Spleen (tissue), 11 donors: Measurements from ENCODE around the gene EGFR. TPM values are rescaled to one million over a fixed set of nuclear protein-coding genes. Genes with fewer than 3 reads are reported as not detected.

Source experiments
- DNase-seq: peaks from one replicate; pipeline ENCODE4 v3.0.0-alpha.2; 2020
- H3K27ac ChIP-seq, 8 donors: fragments of 200-600 bp; sonication (generic) in 7 of 8; 1 replicate in 4 of 8; 2 replicates in 4 of 8; pipeline versions ENCODE4 v1.5.0 to v1.8.0; 2016 to 2021; ENCODE audit warnings: inconsistent platforms in 4 of 8, mild to moderate bottlenecking in 4 of 8, moderate library complexity in 1 of 8
- H3K27me3 ChIP-seq, 7 donors: fragments of 200-600 bp; sonication (generic) in 6 of 7; replicated peaks in 1 of 7; 1 replicate in 4 of 7; 2 replicates in 3 of 7; pipeline versions ENCODE4 v1.5.0 to v1.8.0; 2016 to 2021; ENCODE audit warnings: inconsistent platforms in 3 of 7, mild to moderate bottlenecking in 1 of 7
- H3K36me3 ChIP-seq, 6 donors: fragments of 200-600 bp; sonication (generic) in 5 of 6; 1 replicate in 4 of 6; 2 replicates in 2 of 6; pipeline versions ENCODE4 v1.5.0 to v1.8.0; 2016 to 2021; ENCODE audit warnings: inconsistent platforms in 2 of 6
- H3K4me1 ChIP-seq, 6 donors: fragments of 200-600 bp; sonication (generic) in 5 of 6; 1 replicate in 3 of 6; 2 replicates in 3 of 6; pipeline versions ENCODE4 v1.5.0 to v1.8.0; 2016 to 2021; ENCODE audit warnings: inconsistent platforms in 3 of 6
- H3K4me3 ChIP-seq, 8 donors: fragments of 200-600 bp; sonication (generic) in 7 of 8; 1 replicate in 4 of 8; 2 replicates in 4 of 8; pipeline versions ENCODE4 v1.5.0 to v1.8.0; 2016 to 2021; ENCODE audit warnings: inconsistent platforms in 4 of 8, mild to moderate bottlenecking in 4 of 8, moderate library complexity in 2 of 8
- H3K9me3 ChIP-seq, 8 donors: fragments of 200-600 bp; sonication (generic) in 7 of 8; 1 replicate in 4 of 8; 2 replicates in 4 of 8; pipeline versions ENCODE4 v1.5.0 to v1.8.0; 2016 to 2021; ENCODE audit warnings: inconsistent platforms in 4 of 8
- POLR2A ChIP-seq, 3 donors: fragments of 450-650 bp; IDR thresholded peaks; one replicate each; pipeline ENCODE4 v1.5.1; 2017; ENCODE audit warnings: antibody characterized with exemption in 3 of 3, mild to moderate bottlenecking in 1 of 3
- POLR2AphosphoS5 ChIP-seq, 3 donors: sonication (generic); formaldehyde crosslinking; IDR thresholded peaks; one replicate each; pipeline ENCODE4 v1.5.1; 2017; ENCODE audit warnings: antibody characterized with exemption in 3 of 3
- WGBS, 5 donors: extraction: QIAGEN DNeasy Blood & Tissue Kit in 3 of 5; methylation state at CpG; one replicate each; pipeline versions ENCODE4 v1.1.5 to v1.1.7; 2013 to 2018; 5-methylcytosine and 5-hydroxymethylcytosine counted together
- intact Hi-C: fragments of 100-400 bp; cut with DNase I; formaldehyde crosslinking; loops from one replicate; pipeline ENCODE4 v1.15.0; 2023; ENCODE audit warnings: low total_unique reads
- polyA plus RNA-seq, 3 donors: library from polyadenylated mRNA; stranded (reverse); fragments of 200-250 nt; gene quantifications; one replicate each; pipeline ENCODE4 v1.2.1, GENCODE V29; 2013
- total RNA-seq, 7 donors: library from RNA; depleted of rRNA in 3 of 7; stranded (reverse); fragments of >200 nt in 3 of 7; fragmentation: NEBNext Ultra II Directional in 4 of 7; extraction: Animal tissue kit (Norgen Biotek cat#: 25700) in 4 of 7; gene quantifications; one replicate each; pipeline versions ENCODE4 v1.1.0 to v1.2.1, GENCODE V29; 2016 to 2021
- TF ChIP-seq, protein P1 (sequence below), 11 experiments: fragments of 200-600 bp in 7 of 11; fragments of 450-650 bp in 4 of 11; sonication (generic) in 4 of 11; IDR thresholded peaks in 8 of 11; conservative IDR thresholded peaks in 3 of 11; 1 replicate in 7 of 11; 2 replicates in 4 of 11; pipeline versions ENCODE4 v1.4.0 to v1.8.0; 2016 to 2021; ENCODE audit warnings: antibody characterized with exemption in 11 of 11, inconsistent platforms in 4 of 11, mild to moderate bottlenecking in 1 of 11
- donor health status: healthy with polysubstance abuse.
- donor health status: DM: no; HTN: no; CAD: no; lungs with moderate emphysema.
- donor health status: DM: no; HTN: no; CAD: no.
- donor health status: Bipolar disorder and iron deficiency.
- donor health status: healthy.
- donor health status: DM: no; HTN: no; CAD: no.
- donor health status: DM: yes; HTN: yes; CAD: no.

EGFR gene
- total and polyA plus RNA-seq, 10 donors = 1.1 to 35.2 (median 24.5) TPM

DNA sequence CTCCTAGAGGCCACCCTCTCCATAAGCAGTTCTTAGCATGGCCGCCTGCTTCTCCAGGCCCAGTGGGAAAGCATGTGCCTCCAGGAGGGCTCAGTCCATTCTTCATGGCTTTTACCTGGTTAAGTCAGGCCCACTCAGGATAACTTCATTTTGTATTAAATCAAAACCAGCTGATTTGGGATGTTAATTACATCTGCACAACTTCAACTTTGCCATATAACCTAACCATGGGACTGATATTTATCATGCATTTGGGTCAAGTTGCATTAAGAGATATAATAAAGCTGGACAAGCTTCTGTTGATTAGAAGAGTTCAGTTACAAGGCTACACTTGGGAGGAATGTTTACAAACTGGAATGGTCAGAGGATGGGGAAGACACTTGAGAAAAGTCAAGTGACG is 65.5 kb downstream of the EGFR start:
- no peak overlapping the region for H3K4me3 ChIP-seq
- TF ChIP-seq POLR2A (IDR thresholded peaks at IDR 0.05) (no peak), POLR2AphosphoS5 (IDR thresholded peaks at IDR 0.05) (no peak)
- TF ChIP-seq, protein P1, sequence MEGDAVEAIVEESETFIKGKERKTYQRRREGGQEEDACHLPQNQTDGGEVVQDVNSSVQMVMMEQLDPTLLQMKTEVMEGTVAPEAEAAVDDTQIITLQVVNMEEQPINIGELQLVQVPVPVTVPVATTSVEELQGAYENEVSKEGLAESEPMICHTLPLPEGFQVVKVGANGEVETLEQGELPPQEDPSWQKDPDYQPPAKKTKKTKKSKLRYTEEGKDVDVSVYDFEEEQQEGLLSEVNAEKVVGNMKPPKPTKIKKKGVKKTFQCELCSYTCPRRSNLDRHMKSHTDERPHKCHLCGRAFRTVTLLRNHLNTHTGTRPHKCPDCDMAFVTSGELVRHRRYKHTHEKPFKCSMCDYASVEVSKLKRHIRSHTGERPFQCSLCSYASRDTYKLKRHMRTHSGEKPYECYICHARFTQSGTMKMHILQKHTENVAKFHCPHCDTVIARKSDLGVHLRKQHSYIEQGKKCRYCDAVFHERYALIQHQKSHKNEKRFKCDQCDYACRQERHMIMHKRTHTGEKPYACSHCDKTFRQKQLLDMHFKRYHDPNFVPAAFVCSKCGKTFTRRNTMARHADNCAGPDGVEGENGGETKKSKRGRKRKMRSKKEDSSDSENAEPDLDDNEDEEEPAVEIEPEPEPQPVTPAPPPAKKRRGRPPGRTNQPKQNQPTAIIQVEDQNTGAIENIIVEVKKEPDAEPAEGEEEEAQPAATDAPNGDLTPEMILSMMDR (IDR thresholded peaks at IDR 0.05 in 8 of 11, conservative IDR thresholded peaks at IDR 0.05 in 3 of 11) = no peak
- no peaks in the 10 kb centered on the region for H3K36me3 ChIP-seq
- peaks cover 0 to 23% (median 0%) of the 10 kb centered on the region in 7 donors for H3K27me3 ChIP-seq
- no peak for DNase-seq
- intact Hi-C loops = no loop called here
- 84 to 91% (median 84%) methylated on average over 2 of the region's 2 CpGs for WGBS, 5 donors
- H3K4me1 ChIP-seq = peaks cover 18 to 43% (median 29%) of the 10 kb centered on the region in 6 donors
- no peak overlapping the region for H3K27ac ChIP-seq
- H3K9me3 ChIP-seq = no peaks in the 10 kb centered on the region

DNA sequence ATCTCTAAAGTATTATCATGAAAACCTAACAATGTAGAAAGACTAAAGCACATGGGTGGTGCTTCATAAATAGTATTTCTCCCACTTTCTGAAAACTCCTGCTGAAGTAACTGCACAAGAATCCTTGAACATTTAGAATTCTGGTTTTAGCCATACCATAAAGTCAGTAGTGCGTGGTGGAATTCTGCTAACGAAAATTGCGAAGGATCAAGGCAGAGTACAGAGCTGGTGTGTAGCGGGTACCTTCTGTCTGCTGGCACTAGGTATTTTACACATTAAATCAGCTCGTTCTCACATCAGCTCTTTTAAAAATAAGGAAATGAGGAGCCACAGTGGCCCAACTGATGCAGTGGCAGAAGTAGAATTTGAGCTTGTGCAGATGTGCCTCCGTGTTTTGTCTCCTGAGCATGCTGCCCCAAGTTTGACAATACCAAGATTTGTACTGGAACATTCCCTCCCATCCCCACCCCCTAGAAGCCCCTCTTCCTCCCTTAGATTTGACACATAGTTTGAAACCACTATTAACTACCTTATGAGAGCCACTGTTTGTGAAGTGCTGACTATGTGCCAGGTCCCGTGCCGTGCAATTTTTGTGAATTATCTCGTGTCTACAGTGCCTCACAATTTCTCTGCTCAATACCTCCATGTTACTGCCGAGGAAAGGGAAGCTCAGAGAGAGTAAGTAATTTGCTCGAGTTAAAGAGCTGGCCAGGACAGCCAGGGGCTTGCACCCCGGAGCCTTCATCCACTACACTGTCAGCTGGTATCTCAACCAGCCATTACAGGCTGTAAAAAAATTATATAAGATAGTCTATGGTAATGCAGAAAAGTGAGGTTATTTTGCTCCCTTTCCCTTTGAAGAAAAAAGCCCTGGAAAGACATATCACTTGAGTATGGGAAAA is 66.9 kb downstream of the EGFR start:
- TF ChIP-seq POLR2A (IDR thresholded peaks at IDR 0.05) = no peak
- TF ChIP-seq POLR2AphosphoS5 (IDR thresholded peaks at IDR 0.05) = no peak
- TF ChIP-seq, protein P1 (IDR thresholded peaks at IDR 0.05 in 8 of 11, conservative IDR thresholded peaks at IDR 0.05 in 3 of 11) = no peak
- no peak overlapping the region for H3K4me3 ChIP-seq
- intact Hi-C loops = no loop called here
- 69 to 80% (median 74%) methylated on average over 12 of the region's 12 CpGs for WGBS, 5 donors
- peak overlapping the region in 6 of 8 donors; percentile 36 to 81 (median 70) for H3K27ac ChIP-seq
- no peaks in the 10 kb centered on the region for H3K9me3 ChIP-seq
- H3K36me3 ChIP-seq = no peaks in the 10 kb centered on the region
- H3K27me3 ChIP-seq = peaks cover 0 to 26% (median 0%) of the 10 kb centered on the region in 7 donors
- H3K4me1 ChIP-seq = peaks cover 18 to 43% (median 29%) of the 10 kb centered on the region in 6 donors
- no peak for DNase-seq

DNA sequence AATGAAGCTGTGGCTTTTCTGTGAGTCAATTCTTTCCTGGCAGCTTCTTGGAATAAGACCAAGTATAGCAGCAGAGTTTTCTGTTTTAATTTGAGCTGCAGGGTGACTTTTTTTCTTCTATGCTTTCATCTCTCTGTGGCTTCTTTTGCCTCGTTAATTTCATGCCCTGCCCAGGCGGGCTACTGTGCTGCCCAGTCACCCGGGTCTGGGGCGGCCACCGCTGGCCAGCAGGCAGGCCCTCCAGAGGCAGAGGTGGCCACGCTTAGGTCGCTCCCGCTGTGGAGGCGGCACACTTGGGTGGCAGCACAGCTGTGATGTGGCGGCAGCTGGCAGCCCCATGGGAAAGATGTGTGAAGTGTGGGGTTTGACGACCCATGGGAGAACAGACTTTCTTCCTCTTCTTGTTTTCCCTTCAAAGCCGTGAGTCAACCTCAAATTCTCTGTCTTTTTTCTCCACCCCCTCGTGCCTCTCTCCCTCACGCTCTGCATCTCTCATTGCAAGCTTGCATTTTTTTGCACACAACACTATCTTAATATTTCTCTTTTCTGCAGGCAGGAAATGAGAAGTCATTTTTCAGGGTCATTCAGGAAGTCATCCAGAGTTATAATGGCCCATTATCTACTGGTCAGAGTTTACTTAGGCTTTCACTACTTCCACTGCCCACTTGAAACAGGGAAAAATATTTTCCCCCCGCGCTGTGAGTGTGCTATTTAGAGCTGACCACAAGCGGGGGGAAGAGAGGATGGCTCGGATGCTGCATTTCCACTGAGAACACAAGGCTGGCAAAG is 67.8 kb downstream of the EGFR start:
- Histone ChIP-seq H3K4me1 (peaks cover 18 to 43% (median 29%) of the 10 kb centered on the region in 6 donors), H3K4me3 (peak overlapping the region in 1 of 8 donors; percentile 36), H3K27ac (peak overlapping the region in 7 of 8 donors; percentile 36 to 81 (median 65)), H3K27me3 (peaks cover 0 to 26% (median 0%) of the 10 kb centered on the region in 7 donors), H3K36me3 (no peaks in the 10 kb centered on the region), H3K9me3 (no peaks in the 10 kb centered on the region)
- TF ChIP-seq POLR2A (IDR thresholded peaks at IDR 0.05) (no peak), POLR2AphosphoS5 (IDR thresholded peaks at IDR 0.05) (peak; percentile 33 to 77 (median 69))
- TF ChIP-seq, protein P1 (IDR thresholded peaks at IDR 0.05 in 8 of 11, conservative IDR thresholded peaks at IDR 0.05 in 3 of 11) = peak in 2 of 11 experiments; percentile 13 to 16
- intact Hi-C loops = no loop called here
- 4 to 19% (median 11%) methylated on average over 18 of the region's 18 CpGs for WGBS, 5 donors
- no peak for DNase-seq
